Fibroblast of skin of left biceps (primary cell): ENCODE data around the gene SPRR2G.
"Not testable (repeated sequence)": the region's sequence is repeated elsewhere in the genome, so short reads cannot be mapped to it uniquely, and the experiment has no call there.

Source experiments
- DNase-seq, 2 experiments: peaks; one replicate each; pipeline ENCODE4 v3.0.0-alpha.2; 2013; ENCODE audit warnings: low read depth in 2 of 2

The SPRR2G gene

GRCh38 chr1:153150846-153151245, at the start of gene SPRR2G:
Gene SPRR2G, minus strand, starts transcription at chr1:153150890. Its CDS starts 780 bp downstream, at chr1:153150110.
- DNase-seq, result no peak

- DNase-seq, result no peak
Measured at GRCh38 chr1:153195216-153195615, 44.5 kb upstream of the SPRR2G start.

- no peak for DNase-seq
Measured at GRCh38 chr1:153194331-153195050, 43.8 kb upstream of the SPRR2G start.

GRCh38 chr1:153192697-153193096, 42.0 kb upstream of the SPRR2G start:
- no peak for DNase-seq

- no peak for DNase-seq
Measured at GRCh38 chr1:153190373-153190772, 39.7 kb upstream of the SPRR2G start.

- not testable (repeated sequence) for DNase-seq
Measured at GRCh38 chr1:153188301-153188700, 37.6 kb upstream of the SPRR2G start.

- no peak for DNase-seq
Measured at GRCh38 chr1:153180556-153180955, 29.9 kb upstream of the SPRR2G start.

- no peak for DNase-seq
Measured at GRCh38 chr1:153178922-153179321, 28.2 kb upstream of the SPRR2G start.

GRCh38 chr1:153174624-153175023, 23.9 kb upstream of the SPRR2G start:
- no peak for DNase-seq

- no peak for DNase-seq
Measured at GRCh38 chr1:153168686-153169085, 18.0 kb upstream of the SPRR2G start.

- DNase-seq, result no peak
Measured at GRCh38 chr1:153155541-153155940, 4.9 kb upstream of the SPRR2G start.

- no peak for DNase-seq
Measured at GRCh38 chr1:153152481-153152880, 1.8 kb upstream of the SPRR2G start.

GRCh38 chr1:153141377-153141776, 9.3 kb downstream of the SPRR2G start:
- no peak for DNase-seq

- DNase-seq, result no peak
Measured at GRCh38 chr1:153140484-153140883, 10.2 kb downstream of the SPRR2G start.

GRCh38 chr1:153133743-153134142, 16.9 kb downstream of the SPRR2G start:
- no peak for DNase-seq

- no peak for DNase-seq
Measured at GRCh38 chr1:153133267-153133666, 17.4 kb downstream of the SPRR2G start.

GRCh38 chr1:153128688-153129087, 22.0 kb downstream of the SPRR2G start:
- DNase-seq, result not testable (repeated sequence)

GRCh38 chr1:153127296-153127695, 23.4 kb downstream of the SPRR2G start:
- no peak for DNase-seq

GRCh38 chr1:153125536-153125935, 25.2 kb downstream of the SPRR2G start:
- no peak for DNase-seq

GRCh38 chr1:153123793-153124192, 26.9 kb downstream of the SPRR2G start:
- not testable (repeated sequence) for DNase-seq

GRCh38 chr1:153122831-153123421, 27.8 kb downstream of the SPRR2G start:
- DNase-seq, result no peak

- DNase-seq, result no peak
Measured at GRCh38 chr1:153120945-153121344, 29.7 kb downstream of the SPRR2G start.

GRCh38 chr1:153119491-153119971, 31.2 kb downstream of the SPRR2G start:
- no peak for DNase-seq
